UCSD-AML1 (cell line): ENCODE results near the gene AGPAT2.
"Not testable (repeated sequence)": the region's sequence is repeated elsewhere in the genome, so short reads cannot be mapped to it uniquely, and the experiment has no call there.

Experiments
- DNase-seq: peaks from one replicate; lab custom pipeline; 2025; ENCODE audit not compliant: unreplicated experiment; lab: John Stamatoyannopoulos, UW

AGPAT2 gene

GRCh38 chr9:136720898-136721338 is 33.7 kb upstream of the AGPAT2 start:
- DNase-seq, result no peak

GRCh38 chr9:136720251-136720897 is 33.1 kb upstream of the AGPAT2 start:
- no peak for DNase-seq

GRCh38 chr9:136719195-136719880 is 32.1 kb upstream of the AGPAT2 start:
- no peak for DNase-seq

GRCh38 chr9:136718345-136719194 is 31.3 kb upstream of the AGPAT2 start:
- no peak for DNase-seq

- DNase-seq, result no peak
These were observed 30.1 kb upstream of the AGPAT2 start for GRCh38 chr9:136717399-136717798.

- no peak for DNase-seq
These were observed 27.6 kb upstream of the AGPAT2 start for GRCh38 chr9:136714893-136715274.

GRCh38 chr9:136714096-136714892 is 27.0 kb upstream of the AGPAT2 start:
- DNase-seq, result peak; percentile 76

- peak; percentile 35 for DNase-seq
These were observed 26.3 kb upstream of the AGPAT2 start for GRCh38 chr9:136713550-136713949.

- no peak for DNase-seq
These were observed 25.7 kb upstream of the AGPAT2 start for GRCh38 chr9:136712690-136713544.

- DNase-seq, result peak; percentile 82
These were observed 24.8 kb upstream of the AGPAT2 start, which contains the start of gene DIPK1B for GRCh38 chr9:136711751-136712689. Gene DIPK1B (plus strand): TSS chr9:136712572. CDS start chr9:136712666, 94 bp downstream.

GRCh38 chr9:136711219-136711648 is 24.0 kb upstream of the AGPAT2 start:
- not testable (repeated sequence) for DNase-seq

GRCh38 chr9:136710543-136710942 is 23.3 kb upstream of the AGPAT2 start:
- no peak for DNase-seq

- no peak for DNase-seq
These were observed 22.3 kb upstream of the AGPAT2 start for GRCh38 chr9:136709454-136710109.

GRCh38 chr9:136707849-136708517 is 20.7 kb upstream of the AGPAT2 start:
- DNase-seq, result no peak

- DNase-seq, result no peak
These were observed 19.8 kb upstream of the AGPAT2 start for GRCh38 chr9:136707011-136707410.

GRCh38 chr9:136705564-136705963 is 18.3 kb upstream of the AGPAT2 start:
- no peak for DNase-seq

GRCh38 chr9:136704741-136705140 is 17.5 kb upstream of the AGPAT2 start:
- not testable (repeated sequence) for DNase-seq
